ENCODE data around the gene TMEM11.

DNA sequence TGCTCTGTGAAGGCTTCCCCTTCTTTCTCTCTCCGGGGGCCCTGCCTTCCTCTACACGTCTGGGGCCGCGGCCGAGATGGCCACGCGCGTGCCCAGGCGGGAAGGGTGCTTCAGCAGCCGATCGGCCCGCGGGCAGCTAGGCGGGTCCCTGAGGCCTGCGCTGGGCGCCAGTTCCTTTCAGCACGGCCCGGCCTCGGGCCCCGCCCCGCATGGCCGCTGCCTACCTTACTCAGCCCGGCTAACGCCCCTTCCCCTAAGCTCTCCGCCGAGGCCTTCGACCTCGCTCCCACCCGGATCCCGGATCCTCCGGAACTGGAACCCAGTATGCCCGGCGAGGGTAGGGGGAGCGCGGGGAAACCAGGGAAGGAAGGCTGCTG is 335 bp downstream of the TMEM11 start:
- TF ChIP-seq, protein P1, sequence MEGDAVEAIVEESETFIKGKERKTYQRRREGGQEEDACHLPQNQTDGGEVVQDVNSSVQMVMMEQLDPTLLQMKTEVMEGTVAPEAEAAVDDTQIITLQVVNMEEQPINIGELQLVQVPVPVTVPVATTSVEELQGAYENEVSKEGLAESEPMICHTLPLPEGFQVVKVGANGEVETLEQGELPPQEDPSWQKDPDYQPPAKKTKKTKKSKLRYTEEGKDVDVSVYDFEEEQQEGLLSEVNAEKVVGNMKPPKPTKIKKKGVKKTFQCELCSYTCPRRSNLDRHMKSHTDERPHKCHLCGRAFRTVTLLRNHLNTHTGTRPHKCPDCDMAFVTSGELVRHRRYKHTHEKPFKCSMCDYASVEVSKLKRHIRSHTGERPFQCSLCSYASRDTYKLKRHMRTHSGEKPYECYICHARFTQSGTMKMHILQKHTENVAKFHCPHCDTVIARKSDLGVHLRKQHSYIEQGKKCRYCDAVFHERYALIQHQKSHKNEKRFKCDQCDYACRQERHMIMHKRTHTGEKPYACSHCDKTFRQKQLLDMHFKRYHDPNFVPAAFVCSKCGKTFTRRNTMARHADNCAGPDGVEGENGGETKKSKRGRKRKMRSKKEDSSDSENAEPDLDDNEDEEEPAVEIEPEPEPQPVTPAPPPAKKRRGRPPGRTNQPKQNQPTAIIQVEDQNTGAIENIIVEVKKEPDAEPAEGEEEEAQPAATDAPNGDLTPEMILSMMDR (IDR thresholded peaks at IDR 0.05): no peak
- no peak for TF ChIP-seq POLR2AphosphoS5 (IDR thresholded peaks at IDR 0.05)
